Stimulated activated naive CD8-positive, alpha-beta T cell treated with anti-CD3 and anti-CD28 coated beads, Interleukin-15, Interleukin-2, amounts not matched to agents 100 ng/mL and 50 ng/mL, for 24 hours (primary cell): Measurements from ENCODE around the gene TRIM32.
A peak's percentile ranks its signal among the peaks of the same experiment; 100 is the strongest.

Source experiments
- H3K27ac Mint-ChIP-seq: one replicate; pipeline ENCODE4 v1.8.0; 2021; ENCODE audit warnings: mild to moderate bottlenecking, mixed read lengths
- H3K27me3 Mint-ChIP-seq: one replicate; pipeline ENCODE4 v1.8.0; 2021; ENCODE audit warnings: mixed read lengths
- H3K36me3 Mint-ChIP-seq: one replicate; pipeline ENCODE4 v1.8.0; 2021; ENCODE audit warnings: low read depth, mixed read lengths
- H3K4me1 Mint-ChIP-seq: one replicate; pipeline ENCODE4 v1.8.0; 2021; ENCODE audit warnings: low read depth, mixed read lengths
- H3K4me3 Mint-ChIP-seq: one replicate; pipeline ENCODE4 v1.8.0; 2021; ENCODE audit warnings: mild to moderate bottlenecking, mixed read lengths
- H3K9me3 Mint-ChIP-seq: one replicate; pipeline ENCODE4 v1.8.0; 2021; ENCODE audit warnings: mixed read lengths

Gene TRIM32

DNA sequence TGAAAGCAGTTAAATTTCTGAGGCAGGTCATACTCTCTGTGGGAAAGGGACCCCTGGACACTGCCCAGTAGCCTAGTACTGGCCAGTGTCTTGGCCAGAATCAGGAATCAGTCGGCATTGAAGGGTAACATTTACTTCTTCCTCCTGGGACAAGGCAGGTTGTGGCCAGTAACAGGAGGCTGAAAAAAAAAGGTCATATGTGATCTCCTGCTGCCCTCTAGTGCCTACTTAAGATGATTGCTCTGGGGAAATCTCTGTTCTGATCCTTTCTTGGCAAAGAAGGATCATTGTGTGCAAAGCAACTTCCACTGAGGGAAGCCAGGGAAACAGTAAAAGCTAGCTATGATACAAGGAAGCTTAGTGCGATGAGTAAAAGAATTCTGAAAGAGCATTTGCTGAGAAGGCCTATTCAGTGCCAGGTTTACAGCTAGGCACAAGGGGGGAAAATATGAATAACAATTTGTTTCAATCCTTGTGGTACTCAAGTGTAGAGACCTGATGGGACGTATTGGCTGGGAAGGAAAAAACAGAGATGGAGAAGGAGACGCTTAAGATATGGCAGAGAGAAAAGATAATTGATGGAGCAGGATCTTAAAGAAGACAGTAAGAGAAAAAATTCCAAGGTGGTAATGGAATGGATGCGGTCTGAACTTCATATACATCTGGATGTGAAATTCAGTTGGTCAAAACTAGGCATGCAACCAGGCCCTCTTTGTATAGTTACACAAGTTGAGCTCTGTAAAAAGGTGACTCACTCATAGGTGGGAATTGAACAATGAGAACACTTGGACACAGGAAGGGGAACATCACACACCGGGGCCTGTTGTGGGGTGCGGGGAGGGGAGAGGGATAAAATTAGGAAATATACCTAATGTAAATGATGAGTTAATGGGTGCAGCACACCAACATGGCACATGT is 25.8 kb upstream of the TRIM32 start:
- no peaks in the 10 kb centered on the region for H3K27me3 Mint-ChIP-seq
- H3K27ac Mint-ChIP-seq, result no peak overlapping the region
- no peaks in the 10 kb centered on the region for H3K4me1 Mint-ChIP-seq
- no peaks in the 10 kb centered on the region for H3K36me3 Mint-ChIP-seq
- H3K4me3 Mint-ChIP-seq, result no peak overlapping the region
- H3K9me3 Mint-ChIP-seq, result no peaks in the 10 kb centered on the region

DNA sequence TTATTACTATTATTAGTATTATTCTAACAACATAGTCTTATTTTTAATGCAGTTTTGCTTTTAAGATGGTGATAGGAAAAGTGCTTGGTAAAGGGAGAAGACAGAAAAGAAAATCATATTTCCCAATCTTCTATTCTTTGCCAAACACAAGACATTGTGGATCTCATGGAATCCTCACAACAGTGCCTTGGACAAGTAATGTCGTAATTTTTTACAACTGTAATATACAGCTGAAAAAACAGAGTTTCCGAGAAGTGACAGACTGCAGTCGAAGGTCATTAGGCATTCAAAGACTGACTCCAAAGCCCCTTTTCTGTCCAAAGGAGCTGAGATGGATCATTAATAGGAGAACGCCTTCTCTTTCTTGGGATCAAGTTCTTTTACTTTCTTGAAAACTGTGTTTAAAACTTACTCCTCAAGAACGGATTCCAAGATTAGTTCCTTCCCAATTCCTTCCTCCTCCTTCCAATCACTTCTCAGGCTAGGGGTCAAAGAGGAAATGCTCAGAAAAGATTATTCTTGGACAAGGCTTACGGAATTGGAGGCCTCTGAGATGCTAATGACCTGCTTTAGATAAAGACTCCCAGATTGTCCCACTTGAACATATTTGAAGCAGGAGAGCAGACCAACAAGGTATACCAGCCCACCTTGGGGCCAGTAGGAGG is 24.3 kb upstream of the TRIM32 start:
- Mint-ChIP-seq H3K27me3 (no peaks in the 10 kb centered on the region), H3K4me1 (no peaks in the 10 kb centered on the region), H3K4me3 (no peak overlapping the region), H3K9me3 (no peaks in the 10 kb centered on the region), H3K36me3 (no peaks in the 10 kb centered on the region), H3K27ac (no peak overlapping the region)

DNA sequence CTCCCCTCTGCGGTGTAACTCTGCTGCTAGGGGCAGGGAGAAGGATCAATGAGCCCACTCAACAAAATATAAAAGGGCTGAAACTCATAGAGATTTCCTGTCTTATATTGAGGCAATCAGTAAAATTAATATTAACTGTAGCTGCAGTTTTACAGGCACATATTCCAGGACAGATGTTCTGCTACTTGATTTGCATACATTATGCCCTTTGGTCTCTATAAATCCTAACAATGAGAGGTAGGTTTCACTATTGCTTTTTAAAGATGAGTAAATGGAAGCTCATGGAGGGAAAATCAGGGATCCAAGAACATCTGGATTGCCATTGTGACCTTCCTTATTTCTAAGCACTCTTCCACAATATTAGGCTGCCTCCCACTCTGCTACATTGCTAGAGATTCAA is 23.5 kb upstream of the TRIM32 start:
- Mint-ChIP-seq H3K9me3 (no peaks in the 10 kb centered on the region), H3K4me3 (no peak overlapping the region), H3K27ac (no peak overlapping the region), H3K36me3 (no peaks in the 10 kb centered on the region), H3K4me1 (no peaks in the 10 kb centered on the region), H3K27me3 (no peaks in the 10 kb centered on the region)

DNA sequence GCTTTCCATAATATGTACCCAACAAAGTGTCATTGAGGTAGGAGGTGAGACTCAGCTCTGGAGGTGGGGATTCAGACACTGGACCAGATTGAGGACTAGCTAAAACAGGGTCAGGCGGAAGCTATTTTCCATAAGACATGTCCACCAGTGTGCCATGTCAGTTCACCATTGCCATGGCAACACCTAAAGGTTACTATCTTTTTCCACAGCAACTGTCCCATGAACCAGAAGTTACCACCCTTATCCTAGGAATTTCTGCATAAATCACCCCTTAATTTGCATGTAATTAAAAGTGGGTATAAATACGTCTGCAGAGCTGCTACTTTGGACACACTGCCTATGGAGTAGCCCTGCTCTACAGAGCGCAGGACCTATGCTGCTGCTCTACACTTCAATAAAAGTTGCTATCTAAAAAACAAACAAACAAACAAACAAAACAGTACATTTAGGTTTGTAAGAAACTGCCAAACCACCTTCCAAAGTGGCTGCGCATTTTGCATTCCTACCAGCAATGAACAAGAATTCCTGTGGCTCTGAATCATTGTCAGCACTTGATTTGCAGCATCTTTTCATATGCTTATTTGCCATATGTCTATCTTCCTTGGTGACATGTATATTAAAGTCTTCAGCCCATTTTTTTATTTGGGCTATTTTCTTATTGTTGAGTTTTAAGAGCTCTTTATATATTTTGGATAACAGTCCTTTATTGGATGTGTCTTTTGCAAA is 18.0 kb upstream of the TRIM32 start:
- Mint-ChIP-seq H3K4me3 (no peak overlapping the region), H3K36me3 (no peaks in the 10 kb centered on the region), H3K27ac (no peak overlapping the region), H3K27me3 (no peaks in the 10 kb centered on the region), H3K4me1 (no peaks in the 10 kb centered on the region), H3K9me3 (no peaks in the 10 kb centered on the region)

DNA sequence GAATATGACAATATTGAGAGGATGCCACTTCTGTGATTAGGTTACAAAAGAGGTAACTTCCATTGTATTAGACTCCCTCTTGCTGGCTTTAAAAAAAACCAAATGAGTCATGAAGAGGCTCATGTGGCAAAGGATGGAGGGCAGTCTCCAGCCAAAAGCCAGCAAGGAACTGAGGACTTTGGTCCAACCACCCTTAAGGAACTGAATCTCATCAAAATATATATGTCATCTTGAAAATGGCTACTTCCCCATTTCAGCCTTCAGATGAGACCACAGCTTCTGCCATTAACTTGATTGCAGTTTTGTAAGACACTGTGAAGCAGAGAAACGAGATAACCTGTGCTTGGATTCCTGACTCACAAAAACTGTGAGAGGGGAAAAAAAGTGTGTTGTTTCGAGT is 15.5 kb upstream of the TRIM32 start:
- H3K27me3 Mint-ChIP-seq, result no peaks in the 10 kb centered on the region
- H3K9me3 Mint-ChIP-seq, result peaks cover 5% of the 10 kb centered on the region
- H3K4me1 Mint-ChIP-seq, result no peaks in the 10 kb centered on the region
- H3K27ac Mint-ChIP-seq, result no peak overlapping the region
- no peaks in the 10 kb centered on the region for H3K36me3 Mint-ChIP-seq
- no peak overlapping the region for H3K4me3 Mint-ChIP-seq

DNA sequence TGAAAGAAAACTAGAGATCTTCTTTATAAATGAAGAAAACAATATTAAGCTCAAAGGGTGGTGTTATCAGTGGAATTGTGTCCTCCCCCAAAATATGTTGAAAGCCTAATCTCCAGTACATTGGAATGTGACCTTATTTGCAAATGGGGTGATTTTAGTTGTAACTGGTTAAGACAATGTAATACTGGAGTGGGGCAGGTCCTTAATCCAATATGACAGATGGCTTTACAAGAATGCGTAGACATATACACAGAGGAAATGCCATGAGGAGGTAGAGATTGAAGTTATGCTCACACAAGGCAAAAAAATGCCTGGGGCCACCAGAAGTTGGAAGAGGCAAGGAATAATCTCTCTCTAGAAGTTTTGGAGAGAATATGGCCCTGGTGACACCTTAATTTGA is 13.7 kb upstream of the TRIM32 start:
- H3K9me3 Mint-ChIP-seq, result peaks cover 5% of the 10 kb centered on the region
- H3K27me3 Mint-ChIP-seq, result no peaks in the 10 kb centered on the region
- H3K4me1 Mint-ChIP-seq, result no peaks in the 10 kb centered on the region
- H3K36me3 Mint-ChIP-seq, result no peaks in the 10 kb centered on the region
- H3K4me3 Mint-ChIP-seq, result no peak overlapping the region
- H3K27ac Mint-ChIP-seq, result no peak overlapping the region

DNA sequence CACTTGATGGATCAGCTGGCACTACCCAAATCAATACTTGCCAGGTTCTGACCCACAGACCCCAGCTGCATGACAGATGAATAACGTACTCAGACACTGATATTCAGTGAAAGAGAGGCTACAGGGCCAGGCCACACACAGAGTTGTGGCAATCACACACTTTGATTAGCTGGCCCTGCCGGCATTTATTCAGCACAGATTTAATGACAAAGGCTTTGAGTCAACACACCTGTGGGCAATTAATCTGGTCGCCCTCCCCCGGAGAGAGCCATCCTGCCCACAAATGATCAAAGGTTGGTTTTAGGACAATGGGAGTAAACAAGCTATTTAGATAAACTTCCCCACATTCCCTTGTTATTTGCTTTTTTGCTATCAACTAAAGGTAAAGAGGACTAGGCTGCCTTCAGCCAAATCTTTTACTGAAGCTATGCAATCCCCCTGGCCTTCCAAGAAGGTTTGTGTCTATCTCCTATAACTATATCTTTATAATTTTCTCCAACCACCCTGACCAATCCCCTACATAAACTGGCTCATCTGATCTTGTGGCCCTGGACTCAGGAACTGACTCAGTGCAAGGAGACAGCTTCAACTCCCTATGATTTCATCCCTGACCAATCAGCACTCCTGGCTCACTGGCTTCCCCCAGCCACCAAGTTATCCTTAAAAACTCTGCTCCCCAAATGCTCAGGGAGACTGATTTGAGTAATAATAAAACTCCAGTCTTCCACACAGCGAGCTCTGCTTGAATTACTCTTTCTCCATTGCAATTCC is 12.7 kb upstream of the TRIM32 start:
- Mint-ChIP-seq H3K9me3 (peaks cover 5% of the 10 kb centered on the region), H3K27me3 (no peaks in the 10 kb centered on the region), H3K4me1 (no peaks in the 10 kb centered on the region), H3K36me3 (no peaks in the 10 kb centered on the region), H3K4me3 (no peak overlapping the region), H3K27ac (no peak overlapping the region)

DNA sequence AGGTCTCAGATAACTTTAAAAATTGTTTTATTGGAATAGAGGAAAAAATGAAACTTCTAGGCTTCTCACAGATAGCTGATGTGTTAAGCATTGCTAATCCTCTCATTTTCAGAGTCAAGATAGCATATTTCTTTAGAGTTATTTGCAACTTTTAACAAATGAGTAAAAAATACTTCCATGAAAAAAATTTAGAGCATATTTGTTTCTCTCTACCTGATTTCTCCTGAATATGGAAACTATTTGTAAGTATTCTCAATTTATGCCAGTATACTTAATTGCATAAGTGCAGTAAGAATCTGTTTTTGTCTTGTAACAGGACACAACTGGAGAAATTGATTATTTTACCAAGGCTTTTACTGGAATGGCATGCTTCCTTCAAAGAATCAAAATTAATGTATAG is 3.6 kb upstream of the TRIM32 start:
- peaks cover 23% of the 10 kb centered on the region for H3K4me1 Mint-ChIP-seq
- no peaks in the 10 kb centered on the region for H3K27me3 Mint-ChIP-seq
- H3K27ac Mint-ChIP-seq, result no peak overlapping the region
- no peak overlapping the region for H3K4me3 Mint-ChIP-seq
- H3K9me3 Mint-ChIP-seq, result no peaks in the 10 kb centered on the region
- H3K36me3 Mint-ChIP-seq, result no peaks in the 10 kb centered on the region

DNA sequence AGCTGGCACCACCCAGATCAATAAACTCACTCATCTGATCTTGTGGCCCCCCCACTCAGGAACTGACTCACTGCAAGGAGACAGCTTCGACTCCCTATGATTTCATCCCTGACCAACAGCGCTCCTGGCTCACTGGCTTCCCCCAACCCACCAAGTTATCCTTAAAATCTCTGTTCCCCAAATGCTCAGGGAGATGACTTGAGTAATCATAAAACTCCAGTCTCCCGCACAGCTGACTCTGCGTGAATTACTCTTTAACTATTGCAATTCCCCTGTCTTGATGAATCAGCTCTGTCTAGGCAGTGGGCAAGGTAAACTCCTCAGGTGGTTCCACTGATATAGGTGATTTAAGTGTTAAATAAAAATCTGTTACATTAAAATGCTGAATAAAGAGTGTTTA is 1.9 kb upstream of the TRIM32 start:
- H3K9me3 Mint-ChIP-seq, result no peaks in the 10 kb centered on the region
- H3K27ac Mint-ChIP-seq, result no peak overlapping the region

DNA sequence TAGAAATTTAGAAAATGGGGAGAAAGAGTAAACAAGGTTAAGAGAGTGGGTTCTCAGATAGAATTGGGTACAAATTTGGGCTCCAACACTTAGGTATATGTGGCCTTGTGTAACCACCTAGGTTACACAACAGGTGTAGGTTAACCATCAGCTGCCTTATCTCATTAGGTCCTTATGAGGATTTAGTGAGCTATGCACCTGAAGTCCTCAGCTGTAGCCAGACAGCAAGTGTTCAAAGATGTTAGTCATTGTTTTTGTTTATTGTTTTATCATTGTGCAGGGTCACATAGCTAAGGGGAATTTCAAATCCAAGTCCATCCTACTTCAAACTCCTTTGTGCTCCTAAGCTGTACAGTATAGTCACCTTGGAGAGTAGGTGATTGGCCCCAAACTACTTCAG is 970 bp upstream of the TRIM32 start:
- Mint-ChIP-seq H3K4me1 (peaks cover 48% of the 10 kb centered on the region), H3K27me3 (no peaks in the 10 kb centered on the region)

More for the DNA sequence above, 1.9 kb upstream of the TRIM32 start:
- H3K36me3 Mint-ChIP-seq, result no peaks in the 10 kb centered on the region
- H3K4me1 Mint-ChIP-seq, result peaks cover 39% of the 10 kb centered on the region
- H3K4me3 Mint-ChIP-seq, result no peak overlapping the region
- H3K27me3 Mint-ChIP-seq, result no peaks in the 10 kb centered on the region

DNA sequence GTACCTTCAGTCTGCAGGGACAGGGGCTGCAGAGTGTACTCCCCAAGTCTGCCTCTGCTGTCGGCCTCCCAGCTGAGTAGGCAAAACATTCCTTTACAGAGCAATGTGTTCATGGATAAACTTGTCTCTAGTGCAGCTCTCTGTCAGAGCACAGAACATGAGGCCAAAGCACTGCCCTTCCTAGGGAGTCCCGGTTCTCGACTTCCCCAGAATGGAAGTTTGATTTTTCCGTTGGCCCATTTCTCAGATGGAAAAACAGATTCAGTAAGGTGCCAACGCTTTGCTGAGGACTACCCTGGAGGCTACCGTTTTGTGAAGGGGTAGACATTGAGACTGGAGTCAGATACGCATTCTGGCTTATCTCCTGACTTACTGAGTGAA is 422 bp upstream of the TRIM32 start:
- Mint-ChIP-seq H3K4me3 (peak overlapping the region; percentile 90), H3K4me1 (peaks cover 53% of the 10 kb centered on the region), H3K9me3 (no peaks in the 10 kb centered on the region), H3K36me3 (peaks cover 5% of the 10 kb centered on the region), H3K27ac (peak overlapping the region; percentile 87), H3K27me3 (no peaks in the 10 kb centered on the region)

More for the DNA sequence above, 970 bp upstream of the TRIM32 start:
- H3K36me3 Mint-ChIP-seq, result peaks cover 2% of the 10 kb centered on the region
- peak overlapping the region; percentile 87 for H3K27ac Mint-ChIP-seq
- no peaks in the 10 kb centered on the region for H3K9me3 Mint-ChIP-seq
- peak overlapping the region; percentile 90 for H3K4me3 Mint-ChIP-seq

DNA sequence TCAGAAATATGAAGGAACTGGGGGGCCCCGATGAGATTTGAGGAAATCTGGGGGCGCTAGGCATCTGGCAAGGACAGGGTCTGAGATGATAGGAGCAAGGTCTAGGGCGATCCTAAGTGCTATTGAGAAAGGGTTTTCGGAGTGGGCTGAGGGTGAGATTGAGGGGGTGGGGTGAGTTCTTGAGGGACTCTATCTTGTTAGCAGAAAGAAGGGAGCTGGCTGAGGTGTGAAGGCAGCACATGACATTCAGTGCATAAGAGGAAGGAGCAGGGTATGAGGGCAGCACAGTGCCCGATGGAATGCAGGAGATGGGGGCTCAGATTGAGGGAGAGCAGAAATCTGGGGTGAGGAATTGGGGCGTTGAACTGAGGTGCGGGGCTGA is 640 bp downstream of the TRIM32 start:
- H3K27me3 Mint-ChIP-seq, result no peaks in the 10 kb centered on the region
- no peaks in the 10 kb centered on the region for H3K9me3 Mint-ChIP-seq
- peaks cover 9% of the 10 kb centered on the region for H3K36me3 Mint-ChIP-seq
- peaks cover 64% of the 10 kb centered on the region for H3K4me1 Mint-ChIP-seq
- H3K27ac Mint-ChIP-seq, result peak overlapping the region; percentile 87
- H3K4me3 Mint-ChIP-seq, result peak overlapping the region; percentile 90

DNA sequence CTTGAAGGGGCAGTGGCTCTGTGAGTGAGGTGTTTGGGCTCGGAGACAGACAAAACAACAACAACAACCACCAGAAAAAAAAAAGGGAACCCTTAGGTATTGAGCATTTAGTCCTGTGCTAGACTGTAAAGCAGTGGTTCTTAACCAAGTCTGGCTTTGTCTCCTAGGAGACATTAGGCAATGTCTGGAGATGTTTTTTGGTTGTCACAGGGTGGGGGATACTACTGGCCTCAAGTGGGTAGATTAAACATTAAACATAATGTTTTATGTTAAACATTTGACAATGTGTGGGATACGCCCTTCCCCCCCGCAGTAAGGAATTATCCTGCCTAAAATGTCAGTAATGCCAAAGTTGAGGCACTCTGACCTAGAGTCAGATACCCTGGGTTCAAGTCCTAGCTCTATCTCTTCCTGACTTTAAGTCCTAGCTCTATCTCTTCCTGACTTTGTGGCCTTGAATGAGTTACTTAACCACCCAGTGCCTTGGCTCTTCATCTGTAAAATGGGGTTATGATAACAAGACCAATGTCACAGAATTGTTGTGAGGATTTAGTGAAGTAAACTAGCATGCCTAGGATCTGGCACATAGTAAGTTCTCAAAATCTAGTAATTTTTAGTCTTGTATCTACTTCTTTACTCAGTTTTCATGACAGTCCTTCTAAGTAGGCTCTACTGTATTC is 1.8 kb downstream of the TRIM32 start:
- Mint-ChIP-seq H3K36me3 (peaks cover 11% of the 10 kb centered on the region), H3K27me3 (no peaks in the 10 kb centered on the region), H3K4me3 (peak overlapping the region; percentile 38), H3K27ac (no peak overlapping the region), H3K9me3 (no peaks in the 10 kb centered on the region), H3K4me1 (peaks cover 70% of the 10 kb centered on the region)

DNA sequence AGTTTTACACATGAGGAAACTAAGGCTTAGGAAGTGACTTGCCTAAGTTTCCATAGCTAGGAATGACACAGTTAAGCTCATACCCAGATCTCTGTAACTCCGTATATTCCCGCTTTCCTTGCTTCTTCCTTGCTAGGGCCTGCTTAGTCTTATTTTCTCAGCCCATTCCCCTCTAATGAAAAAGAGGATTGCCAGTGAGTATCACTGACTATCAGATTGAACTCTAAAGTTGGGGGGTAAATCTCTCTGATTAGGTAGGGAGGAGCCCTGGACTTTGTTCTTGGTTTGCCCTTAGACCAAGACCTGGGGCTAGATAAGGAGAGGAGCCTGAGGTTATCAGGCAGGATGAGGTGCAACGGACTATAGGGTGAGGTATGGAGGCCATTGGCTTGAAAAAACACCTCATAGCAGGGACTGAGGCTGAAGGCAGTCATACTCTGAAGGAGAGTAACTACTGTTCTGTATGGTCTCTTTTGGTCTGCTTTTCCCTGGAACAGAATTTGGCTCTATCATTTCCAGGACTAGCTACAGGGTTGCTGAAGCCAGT is 2.5 kb downstream of the TRIM32 start:
- H3K27ac Mint-ChIP-seq, result no peak overlapping the region
- no peaks in the 10 kb centered on the region for H3K27me3 Mint-ChIP-seq
- H3K4me1 Mint-ChIP-seq, result peaks cover 71% of the 10 kb centered on the region
- no peaks in the 10 kb centered on the region for H3K9me3 Mint-ChIP-seq
- H3K36me3 Mint-ChIP-seq, result peaks cover 14% of the 10 kb centered on the region
- H3K4me3 Mint-ChIP-seq, result no peak overlapping the region
